GM21786 (cell line): ENCODE measurements around the gene C6orf62.
A peak's percentile ranks its signal among the peaks of the same experiment; 100 is the strongest.
"Not testable (repeated sequence)": the region's sequence is repeated elsewhere in the genome, so short reads cannot be mapped to it uniquely, and the experiment has no call there.

Experiments used
- ATAC-seq: cut with Tn5 transposase; IDR thresholded peaks from one replicate; pipeline ENCODE4 v1.9.1; 2021; ENCODE audit not compliant: unreplicated experiment

The C6orf62 gene

DNA sequence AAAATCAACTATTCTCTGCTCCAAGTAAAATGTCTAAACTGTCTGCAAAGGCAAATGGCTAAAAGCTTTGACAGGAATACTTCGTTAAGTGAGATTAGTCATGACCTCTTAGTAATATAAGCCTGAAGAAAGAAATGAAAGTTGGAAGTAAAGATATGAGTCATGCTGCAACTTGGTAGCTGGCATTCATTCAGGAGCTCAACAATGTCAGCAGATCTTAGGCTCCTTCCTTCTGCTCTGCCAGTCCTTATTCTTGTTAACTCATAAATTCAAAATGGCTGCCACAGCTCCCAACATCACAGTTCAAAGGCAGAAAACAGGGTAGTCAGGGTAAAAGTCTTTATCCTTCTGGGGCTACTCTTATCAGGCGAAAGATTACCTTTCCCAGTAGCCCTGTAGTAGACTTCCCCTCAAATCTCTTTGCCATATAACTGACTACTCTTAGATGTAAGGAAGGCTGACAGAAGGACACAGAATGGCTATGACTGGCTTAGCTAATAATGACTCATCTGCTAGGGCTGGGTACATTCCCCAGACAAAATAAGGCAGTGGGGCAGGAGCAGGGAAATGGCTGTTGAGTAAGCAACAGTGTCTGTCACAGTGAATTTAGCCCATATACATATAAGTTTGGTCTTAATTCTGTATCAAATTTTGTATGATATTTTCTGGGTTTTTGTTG lies 24.4 kb upstream of the C6orf62 start:
- peak; percentile 81 for ATAC-seq

DNA sequence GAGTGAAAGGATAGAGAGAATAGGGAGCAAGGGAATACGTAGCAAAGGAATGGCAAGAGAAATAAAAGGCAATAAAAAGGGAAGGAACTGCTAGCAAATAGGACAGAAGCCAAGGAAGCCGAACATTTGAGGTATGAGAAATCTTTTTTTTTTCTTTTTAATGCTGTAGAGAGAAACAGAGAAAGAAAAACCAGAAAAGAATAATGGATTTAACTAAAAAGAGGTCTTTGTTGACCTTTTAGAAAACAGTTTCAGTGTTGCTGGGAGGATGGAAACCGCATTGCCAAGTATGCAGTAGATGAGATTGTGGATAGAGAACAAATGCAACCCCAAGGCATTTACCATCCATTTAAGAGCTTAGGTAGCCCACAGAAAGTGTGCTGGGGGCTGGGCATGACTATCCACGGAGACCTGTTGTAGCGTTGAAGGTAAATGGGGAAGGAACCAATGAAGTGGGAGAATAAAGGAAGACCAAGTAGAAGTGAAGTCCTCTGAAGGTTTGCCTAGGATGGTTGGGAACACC lies 23.3 kb upstream of the C6orf62 start:
- ATAC-seq = no peak

DNA sequence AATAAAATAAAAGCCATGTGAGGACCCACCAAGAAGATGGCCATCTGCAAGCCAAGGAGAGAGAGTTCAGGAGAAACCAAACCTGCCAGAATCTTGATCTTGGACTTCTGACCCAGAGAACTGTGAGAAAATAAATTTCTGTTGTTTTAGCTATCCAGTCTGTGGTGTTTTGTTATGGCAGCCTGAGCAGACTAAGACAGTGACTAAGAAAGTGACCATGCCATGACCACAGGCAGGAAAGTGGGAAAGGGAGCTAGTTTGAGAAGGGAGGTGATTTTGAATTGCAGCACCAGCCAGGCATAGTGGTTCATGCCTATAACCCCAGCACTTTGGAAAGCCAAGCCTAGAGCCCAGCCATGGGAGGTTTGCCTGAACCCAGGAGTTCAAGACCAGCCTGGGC lies 21.9 kb upstream of the C6orf62 start:
- ATAC-seq = no peak

DNA sequence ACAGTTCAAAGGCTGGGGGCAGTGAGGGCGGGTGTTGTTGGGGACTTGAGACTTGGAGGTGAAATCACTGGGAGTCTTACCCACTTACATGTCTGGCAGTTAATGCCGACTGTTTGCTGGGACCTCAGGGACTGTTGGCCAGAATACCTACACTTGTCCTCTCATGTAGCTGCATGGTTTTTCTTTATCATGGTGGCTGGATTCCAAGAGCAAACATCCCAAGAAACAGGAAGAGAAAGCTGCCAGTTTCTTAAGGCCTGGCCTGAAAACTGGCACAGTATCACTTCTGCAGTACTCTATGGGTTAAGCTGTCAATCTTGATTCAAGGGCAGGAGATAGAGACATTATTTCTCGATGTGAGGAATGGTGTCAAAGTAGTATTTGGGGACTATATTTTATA lies 19.8 kb upstream of the C6orf62 start:
- ATAC-seq = no peak

DNA sequence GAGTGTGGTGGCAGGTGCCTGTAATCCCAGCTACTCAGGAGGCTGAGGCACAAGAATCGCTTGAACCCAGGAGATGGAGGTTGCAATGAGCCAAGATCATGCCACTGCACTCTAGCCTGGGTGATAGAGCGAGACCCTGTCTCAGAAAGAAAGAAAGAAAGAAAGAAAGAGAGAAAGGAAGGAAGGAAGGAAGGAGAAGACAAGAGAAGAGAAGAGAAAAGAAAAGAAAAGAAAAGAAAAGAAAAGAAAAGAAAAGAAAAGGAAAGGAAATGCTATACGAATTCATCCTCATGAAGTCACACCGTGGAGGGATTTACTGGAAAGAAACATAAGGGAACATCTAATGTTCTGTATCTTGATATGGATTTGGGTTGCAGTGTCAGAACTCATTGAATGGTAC lies 15.8 kb upstream of the C6orf62 start:
- not testable (repeated sequence) for ATAC-seq

DNA sequence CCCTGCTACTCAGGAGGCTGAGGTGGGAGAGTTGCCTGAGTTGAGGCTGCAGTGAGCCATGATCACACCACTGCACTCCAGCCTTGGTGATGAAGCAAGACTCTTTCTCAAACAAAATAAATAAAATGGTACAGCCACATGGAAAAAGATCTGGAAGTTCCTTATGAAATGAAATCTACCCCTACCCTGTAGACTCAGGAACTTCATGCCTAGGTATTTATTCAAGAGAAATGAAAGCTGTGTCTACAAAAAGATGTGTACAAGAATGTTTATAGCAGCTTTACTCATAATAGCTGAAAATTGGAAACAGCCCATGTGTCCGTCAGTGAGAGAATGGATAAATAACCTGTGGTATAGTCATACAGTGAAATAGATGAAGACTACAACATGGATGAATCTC lies 15.2 kb upstream of the C6orf62 start:
- no peak for ATAC-seq

DNA sequence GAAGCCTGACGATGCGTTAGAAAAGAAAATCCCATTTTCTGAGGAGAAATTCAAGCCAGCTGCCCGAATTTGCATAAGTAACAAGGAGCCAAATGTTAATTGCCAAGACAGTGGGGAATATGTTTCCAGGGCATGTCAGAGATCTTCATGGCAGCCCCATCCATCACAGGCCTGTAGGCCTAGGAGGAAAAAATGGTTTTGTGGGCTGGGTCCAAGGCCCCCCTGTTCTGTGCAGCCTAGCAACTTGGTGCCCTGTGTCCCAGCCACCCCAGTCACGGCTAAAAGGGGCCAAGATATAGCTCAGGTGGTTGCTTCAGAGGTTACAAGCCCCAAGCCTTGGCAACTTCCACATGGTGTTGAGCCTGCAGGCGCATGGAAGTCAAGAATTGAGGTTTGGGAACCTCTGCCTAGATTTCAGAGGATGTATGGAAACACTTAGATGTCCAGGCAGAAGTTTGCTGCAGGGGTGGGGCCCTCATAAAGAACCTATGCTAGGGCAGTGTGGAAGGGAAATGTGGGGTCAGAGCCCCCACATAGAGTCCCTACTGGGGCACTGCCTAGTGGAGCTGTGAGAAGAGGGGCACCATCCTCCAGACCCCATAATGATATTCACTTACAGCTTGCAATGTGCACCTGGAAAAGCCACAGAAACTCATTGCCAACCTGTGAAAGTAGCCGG lies 12.6 kb upstream of the C6orf62 start:
- not testable (repeated sequence) for ATAC-seq

DNA sequence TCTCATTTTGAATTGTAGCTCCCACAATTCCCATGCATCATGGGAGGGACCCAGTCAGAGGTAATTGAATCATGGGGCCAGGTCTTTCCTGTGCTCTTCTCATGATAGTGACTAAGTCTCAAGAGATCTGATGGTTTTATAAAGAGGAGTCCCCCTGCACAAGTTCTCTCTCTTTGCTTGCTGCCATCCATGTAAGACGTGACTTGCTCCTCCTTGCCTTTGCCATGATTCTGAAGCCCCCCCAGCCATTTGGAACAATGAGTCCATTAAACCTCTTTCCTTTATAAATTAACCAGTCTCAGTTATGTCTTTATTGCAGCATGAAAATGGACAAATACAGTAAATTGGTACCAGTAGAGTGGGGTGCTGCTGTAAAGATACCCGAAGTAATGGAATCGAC lies 11.7 kb upstream of the C6orf62 start:
- ATAC-seq = not testable (repeated sequence)

DNA sequence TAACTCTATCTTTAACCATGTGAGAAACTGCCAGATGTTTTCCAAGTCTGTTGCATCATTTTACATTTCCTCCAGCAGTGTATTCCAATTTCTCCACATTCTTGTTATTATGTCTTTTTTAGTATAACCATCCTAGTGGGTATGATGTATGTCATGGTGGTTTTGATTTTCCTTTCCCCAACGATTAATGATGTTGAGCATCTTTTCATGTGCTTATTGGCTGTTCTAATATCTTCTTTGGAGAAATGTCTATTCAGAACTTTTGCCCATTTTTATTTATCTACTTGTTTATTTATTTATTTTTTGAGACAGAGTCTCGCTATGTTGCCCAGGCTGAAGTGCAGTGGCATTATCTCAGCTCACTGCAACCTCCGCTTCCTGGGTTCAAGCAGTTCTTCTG lies 4.3 kb upstream of the C6orf62 start:
- ATAC-seq = no peak

DNA sequence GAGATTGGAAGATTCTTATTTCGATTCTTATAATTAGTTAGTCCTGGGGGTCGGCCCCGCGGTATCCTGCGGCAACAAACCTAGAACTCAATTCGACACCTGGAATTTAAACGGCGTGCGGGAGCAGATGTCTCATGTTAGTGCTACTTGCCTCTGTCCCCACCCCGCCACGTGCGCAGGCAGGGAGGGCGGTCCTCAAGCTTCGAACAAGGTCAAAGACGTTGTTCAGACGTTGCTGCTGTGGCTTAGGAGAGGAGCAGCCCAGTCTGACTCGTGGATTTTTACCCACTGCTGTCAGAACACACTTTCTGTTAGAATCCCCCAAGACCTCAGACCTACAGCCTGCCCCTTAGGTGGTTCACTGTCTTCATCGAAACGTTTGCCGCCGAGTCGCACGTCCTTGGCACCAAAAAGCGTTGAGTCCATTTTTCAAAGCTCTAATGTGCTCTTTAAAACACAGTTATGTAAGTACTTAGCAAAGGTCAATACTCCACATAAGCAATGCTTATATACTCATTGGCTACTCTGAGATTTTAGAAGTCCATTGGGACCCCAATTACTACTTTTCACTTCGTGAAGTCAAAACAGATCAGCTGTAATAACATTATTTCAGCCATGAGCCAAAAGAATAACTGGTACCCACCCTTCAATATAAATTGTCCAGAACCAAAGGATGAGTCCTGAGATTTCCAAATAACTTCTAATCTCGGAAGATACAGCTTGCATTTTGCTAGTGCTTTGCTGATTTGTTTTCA lies 2.7 kb upstream of the C6orf62 start:
- peak; percentile 33 for ATAC-seq

DNA sequence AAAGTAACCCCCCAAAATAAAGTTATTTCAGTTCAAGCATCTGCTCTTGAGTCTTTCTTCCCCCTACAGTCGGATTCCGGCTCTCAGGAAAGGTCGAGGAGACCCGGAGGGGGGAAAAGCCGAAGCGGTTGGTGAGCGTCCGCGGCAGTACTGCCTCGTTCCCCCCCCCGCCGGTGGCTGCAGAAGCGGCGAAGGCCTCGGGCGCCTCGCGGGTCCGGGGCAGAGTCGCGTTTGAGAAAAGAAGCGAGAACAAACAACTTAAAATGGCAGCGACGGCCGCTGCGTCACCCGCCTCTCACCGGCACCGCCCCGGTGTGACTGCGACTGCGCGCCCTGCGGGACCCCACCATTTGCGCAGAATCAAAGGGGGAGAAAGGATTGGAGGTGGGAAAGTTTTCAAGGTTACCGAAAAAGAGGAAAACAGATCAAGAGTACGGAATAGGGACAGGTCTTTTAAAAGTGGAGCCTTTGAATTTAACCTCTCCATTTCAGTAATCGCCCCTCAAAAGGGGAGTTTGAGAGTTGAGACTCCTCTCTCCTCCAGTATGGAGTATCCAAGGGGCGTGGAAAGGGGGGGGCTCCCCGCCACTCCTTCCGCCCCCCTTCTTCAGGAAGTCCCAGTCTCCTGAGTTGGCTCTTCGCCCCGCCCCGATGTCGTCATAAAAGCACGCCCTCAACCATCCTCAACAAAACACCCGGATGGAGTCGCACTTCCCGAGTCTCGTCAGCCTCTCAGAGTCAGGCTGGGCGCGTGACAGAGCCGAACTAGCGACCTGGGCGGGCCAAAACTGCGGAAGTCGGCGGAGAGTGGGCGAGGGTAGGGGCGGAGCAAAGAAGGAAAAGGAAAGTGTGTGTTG lies 1.9 kb upstream of the C6orf62 start:
- peak; percentile 90 for ATAC-seq

DNA sequence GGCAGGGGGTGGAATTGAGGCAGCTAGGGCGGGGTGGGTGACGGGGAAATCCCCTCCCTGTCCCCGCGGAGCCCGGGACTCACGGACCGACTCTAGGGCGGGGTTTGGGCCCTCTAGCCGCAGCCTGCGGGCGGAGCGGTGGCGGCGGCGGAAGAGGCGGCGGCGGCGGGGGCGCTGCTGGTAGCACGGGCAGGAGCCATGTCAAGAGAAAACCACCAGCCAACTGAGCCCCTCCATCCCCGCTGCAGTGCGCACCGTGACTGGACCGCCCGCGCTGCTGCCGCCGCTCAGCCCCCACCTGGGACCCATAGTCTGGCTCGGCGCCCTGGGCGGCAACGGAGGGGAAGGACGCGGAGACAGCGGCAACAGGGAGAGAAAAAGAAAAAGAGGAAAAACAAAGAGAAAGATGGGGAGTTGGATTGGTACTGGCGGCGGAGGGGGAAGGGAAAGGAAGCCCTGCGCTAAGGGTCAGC lies 1.2 kb upstream of the C6orf62 start:
- ATAC-seq = no peak

DNA sequence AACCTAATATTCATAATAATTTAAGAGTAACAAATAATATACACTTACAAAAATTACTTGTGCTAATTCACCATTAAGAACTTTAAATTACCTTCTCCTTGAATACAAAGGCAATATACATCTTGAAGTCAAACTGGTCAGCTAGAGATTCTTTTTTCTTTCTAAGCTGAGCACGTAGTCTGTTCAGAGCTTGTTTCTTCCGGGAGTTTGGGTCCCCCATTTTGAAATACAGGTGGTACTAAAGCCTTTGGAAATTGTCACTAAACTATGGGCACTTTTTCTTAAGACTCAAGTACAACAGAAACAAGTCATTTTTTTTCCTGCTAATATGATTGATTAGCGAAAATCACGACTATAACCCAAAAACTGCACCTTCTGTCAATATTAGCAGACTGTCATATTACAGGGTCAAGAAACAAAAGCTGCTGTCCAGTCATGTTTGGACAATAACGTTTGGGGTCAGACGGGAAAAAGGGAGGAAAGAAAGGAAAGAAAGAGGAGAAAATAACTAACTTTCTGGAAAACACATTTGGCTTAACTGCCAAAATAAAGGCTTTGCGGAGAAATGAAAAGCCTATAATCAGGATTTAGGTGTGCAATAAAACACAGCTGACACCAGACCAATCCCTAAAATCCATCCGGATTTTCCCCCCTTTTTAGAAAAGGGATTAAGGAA lies 367 bp downstream of the C6orf62 start:
- no peak for ATAC-seq

DNA sequence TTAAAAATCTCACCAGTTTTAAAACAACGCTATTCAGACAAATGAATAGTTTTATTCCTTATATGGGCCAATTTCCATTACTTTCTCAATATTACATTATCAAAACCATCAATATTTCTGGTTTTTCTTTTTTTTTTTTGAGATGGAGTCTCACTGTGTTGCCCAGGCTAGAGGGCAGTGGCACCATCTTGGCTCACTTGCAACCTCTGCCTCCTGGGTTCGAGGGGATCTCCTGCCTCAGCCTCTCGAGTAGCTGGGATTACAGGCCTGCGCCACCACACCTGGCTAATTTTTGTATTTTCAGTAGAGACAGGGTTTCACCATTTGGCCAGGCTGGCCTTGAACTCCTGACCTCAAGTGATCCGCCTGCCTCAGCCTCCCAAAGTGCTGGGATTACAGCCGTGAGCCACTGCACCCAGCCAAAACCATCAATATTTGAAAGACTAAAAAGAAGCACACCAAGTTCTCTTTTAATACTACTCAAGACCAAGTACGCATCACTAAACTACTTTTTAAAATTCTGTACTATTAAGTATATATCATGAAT lies 2.3 kb downstream of the C6orf62 start:
- not testable (repeated sequence) for ATAC-seq

DNA sequence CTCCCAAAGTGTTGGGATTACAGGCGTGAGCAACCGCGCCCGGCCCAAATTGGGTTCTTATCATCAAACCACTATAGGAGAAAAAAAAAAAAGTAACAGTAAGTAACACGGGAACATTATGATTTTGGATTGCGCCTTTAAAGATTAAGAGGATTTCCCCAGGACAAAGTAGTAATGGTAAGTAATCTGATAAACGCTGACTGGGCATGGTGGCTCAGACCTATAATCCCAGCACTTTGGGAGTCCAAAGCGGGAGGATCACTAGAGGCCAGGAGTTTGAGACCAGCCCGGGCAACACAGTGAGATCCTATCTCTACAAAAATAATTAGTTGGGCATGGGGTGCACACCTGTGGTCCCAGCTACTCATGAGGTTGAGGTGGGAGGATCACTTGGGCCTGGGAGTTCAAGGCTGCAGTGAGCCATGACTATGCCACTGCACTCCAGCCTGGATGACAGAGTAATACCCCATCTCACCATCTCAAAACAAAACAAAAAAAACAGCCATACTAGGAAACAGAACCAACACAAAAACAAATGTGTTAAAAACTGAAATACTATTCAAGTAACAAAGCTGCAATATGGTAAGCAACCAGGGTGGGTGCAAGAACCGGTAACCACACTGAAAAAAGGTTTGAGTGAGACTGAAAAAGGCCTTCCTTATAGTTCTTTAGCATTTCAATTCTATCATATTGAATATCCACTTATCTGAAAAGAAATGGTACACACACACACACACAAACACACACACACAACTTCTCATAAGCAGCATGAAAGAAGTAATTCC lies 8.2 kb downstream of the C6orf62 start:
- ATAC-seq = no peak

DNA sequence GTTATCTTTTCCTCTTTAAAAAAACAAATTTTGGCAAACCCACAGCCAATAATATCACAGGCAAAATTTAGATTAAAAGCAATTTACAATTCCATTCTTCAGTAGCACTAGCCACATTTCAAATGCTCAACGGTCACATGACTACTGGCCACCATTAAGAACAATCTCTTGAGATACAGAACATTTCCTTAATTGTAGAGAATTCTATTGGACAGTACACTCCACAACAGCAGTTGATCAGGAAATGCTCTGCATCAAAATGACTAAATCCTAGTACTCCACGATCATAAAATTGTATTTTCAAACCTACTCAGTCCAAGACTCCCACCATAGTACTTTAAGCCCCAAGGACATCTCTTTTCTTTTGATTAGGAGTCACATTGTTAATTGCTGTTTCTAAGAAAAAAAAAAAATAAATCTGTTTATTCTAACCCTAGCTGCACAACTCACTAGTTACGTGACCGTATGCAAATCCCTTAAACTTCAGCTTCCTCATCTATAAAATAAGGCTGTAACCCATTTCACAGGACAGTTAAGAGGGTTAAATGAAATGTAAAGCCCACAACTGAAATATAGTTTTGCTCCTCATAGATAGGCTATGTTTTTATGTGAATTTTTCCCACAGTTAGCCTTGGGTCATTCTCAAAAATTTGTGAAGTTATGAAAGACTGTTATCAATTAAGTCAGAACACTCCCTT lies 9.8 kb downstream of the C6orf62 start:
- ATAC-seq = no peak

DNA sequence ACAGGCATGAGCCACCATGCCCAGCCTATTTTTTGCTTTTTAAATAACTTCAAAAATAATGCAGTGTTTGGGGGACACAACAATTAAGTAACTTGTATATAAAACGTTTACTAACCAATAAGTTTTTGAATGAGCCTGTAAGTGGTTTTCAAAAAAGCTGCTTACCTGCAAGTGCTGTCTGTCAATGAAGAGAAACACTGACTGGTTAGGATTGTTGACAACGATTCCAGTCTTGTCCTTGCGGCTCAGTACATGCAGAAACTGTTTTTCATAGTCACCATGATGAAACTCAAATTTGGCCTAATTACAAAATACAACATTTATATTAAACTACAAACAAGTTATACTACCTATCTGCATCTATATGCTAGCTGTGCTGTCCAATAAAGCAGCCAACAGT lies 10.3 kb downstream of the C6orf62 start:
- no peak for ATAC-seq

DNA sequence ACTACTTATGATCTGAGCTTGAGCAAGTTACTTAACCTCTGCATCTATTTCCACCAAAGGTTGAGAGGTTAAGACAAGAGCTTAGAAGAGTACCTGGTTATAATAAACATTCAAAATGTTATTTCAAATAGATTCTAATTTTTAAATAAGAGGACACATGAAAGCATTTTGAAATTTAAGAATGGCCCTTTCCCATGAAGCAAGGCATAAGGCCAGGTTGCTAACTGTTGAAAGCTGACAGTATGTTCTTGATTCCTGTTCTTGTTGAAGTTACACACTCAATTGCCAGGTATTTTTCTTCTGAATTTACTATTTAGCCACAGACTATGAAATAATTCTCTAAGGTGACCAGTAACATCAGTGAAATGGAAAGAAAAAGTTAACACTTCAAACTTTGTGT lies 14.5 kb downstream of the C6orf62 start:
- no peak for ATAC-seq
